H9 (cell line): ENCODE results near the gene IMPDH1. TPM values are rescaled to one million over a fixed set of nuclear protein-coding genes. Genes with fewer than 3 reads are reported as not detected.

Experiments
- DNase-seq: peaks from one replicate; pipeline ENCODE4 v3.0.0-alpha.2; 2017
- H2AFZ ChIP-seq: one replicate; pipeline ENCODE4 v1.6.1; 2013; ENCODE audit warnings: mild to moderate bottlenecking, low read length, control low read depth, moderate library complexity
- H2AK5ac ChIP-seq: 2 replicates; pipeline ENCODE4 v1.6.1; 2013; ENCODE audit warnings: low read length, control low read depth, mixed read lengths; ENCODE audit not compliant: insufficient read length
- H2BK120ac ChIP-seq: one replicate; pipeline ENCODE4 v1.6.1; 2013; ENCODE audit warnings: low read depth, mild to moderate bottlenecking, low read length, control low read depth, inconsistent platforms; ENCODE audit not compliant: poor library complexity, severe bottlenecking
- H2BK12ac ChIP-seq: 2 replicates; pipeline ENCODE4 v1.6.1; 2013; ENCODE audit warnings: low read length, control low read depth, mixed read lengths, low read depth; ENCODE audit not compliant: insufficient read length
- H2BK15ac ChIP-seq: 2 replicates; pipeline ENCODE4 v1.6.1; 2013; ENCODE audit warnings: low read depth, low read length, control low read depth
- H2BK20ac ChIP-seq: one replicate; pipeline ENCODE4 v1.6.1; 2013; ENCODE audit warnings: low read depth, mild to moderate bottlenecking, low read length, control low read depth, inconsistent platforms; ENCODE audit not compliant: poor library complexity, severe bottlenecking
- H2BK5ac ChIP-seq: 2 replicates; pipeline ENCODE4 v1.6.1; 2013; ENCODE audit warnings: low read length, control low read depth, mixed read lengths; ENCODE audit not compliant: insufficient read length
- H3K14ac ChIP-seq: 2 replicates; pipeline ENCODE4 v1.6.1; 2013; ENCODE audit warnings: low read length, control low read depth; ENCODE audit not compliant: insufficient read depth
- H3K18ac ChIP-seq: 2 replicates; pipeline ENCODE4 v1.6.1; 2013; ENCODE audit warnings: low read depth, mild to moderate bottlenecking, mixed read lengths, low read length, control low read depth; ENCODE audit not compliant: insufficient read length
- H3K23ac ChIP-seq: 2 replicates; pipeline ENCODE4 v1.6.1; 2013; ENCODE audit warnings: low read length, control low read depth, mixed read lengths, low read depth; ENCODE audit not compliant: insufficient read length
- H3K23me2 ChIP-seq: 2 replicates; pipeline ENCODE4 v1.6.1; 2013; ENCODE audit warnings: low read depth, mild to moderate bottlenecking, mixed read lengths, low read length, control low read depth; ENCODE audit not compliant: insufficient read length, poor library complexity, severe bottlenecking
- H3K27ac ChIP-seq: 2 replicates; pipeline ENCODE4 v1.5.1; 2013; ENCODE audit warnings: low read length, control low read depth, mixed read lengths, low read depth; ENCODE audit not compliant: insufficient read length
- H3K27me3 ChIP-seq: 2 replicates; pipeline ENCODE4 v1.6.1; 2013; ENCODE audit warnings: low read length, control low read depth, inconsistent platforms; ENCODE audit not compliant: insufficient read depth
- H3K4ac ChIP-seq: 2 replicates; pipeline ENCODE4 v1.6.1; 2013; ENCODE audit warnings: low read depth, mild to moderate bottlenecking, control low read depth, inconsistent platforms, low read length, moderate library complexity
- H3K4me1 ChIP-seq: 2 replicates; pipeline ENCODE4 v1.6.1; 2013; ENCODE audit warnings: low read length, control low read depth, inconsistent platforms; ENCODE audit not compliant: insufficient read depth
- H3K4me2 ChIP-seq: 2 replicates; pipeline ENCODE4 v1.6.1; 2013; ENCODE audit warnings: low read length, control low read depth, mixed read lengths; ENCODE audit not compliant: insufficient read length, insufficient read depth
- H3K56ac ChIP-seq: 2 replicates; pipeline ENCODE4 v1.6.1; 2013; ENCODE audit warnings: low read depth, mild to moderate bottlenecking, mixed read lengths, low read length, control low read depth; ENCODE audit not compliant: insufficient read length
- H3K79me1 ChIP-seq: 2 replicates; pipeline ENCODE4 v1.6.1; 2013; ENCODE audit warnings: low read depth, mild to moderate bottlenecking, moderate library complexity, low read length, control low read depth, inconsistent platforms; ENCODE audit not compliant: insufficient read depth, poor library complexity, severe bottlenecking
- H3K79me2 ChIP-seq: 2 replicates; pipeline ENCODE4 v1.6.1; 2013; ENCODE audit warnings: low read length, control low read depth, inconsistent platforms; ENCODE audit not compliant: insufficient read depth
- H3K9ac ChIP-seq: 2 replicates; pipeline ENCODE4 v1.6.1; 2013; ENCODE audit warnings: low read length, control low read depth, mixed read lengths; ENCODE audit not compliant: insufficient read length; ENCODE audit errors: extremely low read depth
- H3K9me3 ChIP-seq: one replicate; pipeline ENCODE4 v1.6.1; 2013; ENCODE audit warnings: low read depth, low read length, inconsistent platforms; ENCODE audit not compliant: control insufficient read depth
- H3T11ph ChIP-seq: one replicate; pipeline ENCODE4 v1.6.1; 2013; ENCODE audit warnings: mild to moderate bottlenecking, low read length, control low read depth, inconsistent platforms
- H4K20me1 ChIP-seq: one replicate; pipeline ENCODE4 v1.6.1; 2013; ENCODE audit not compliant: control insufficient read depth, insufficient read length, insufficient read depth
- H4K5ac ChIP-seq: 2 replicates; pipeline ENCODE4 v1.6.1; 2013; ENCODE audit warnings: low read depth, mild to moderate bottlenecking, mixed read lengths, low read length, control low read depth; ENCODE audit not compliant: insufficient read length
- H4K8ac ChIP-seq: replicated peaks from 2 replicates; pipeline ENCODE4 v1.6.1; 2013; ENCODE audit warnings: low read length, control low read depth, mixed read lengths, low read depth; ENCODE audit not compliant: insufficient read length
- H4K91ac ChIP-seq: 2 replicates; pipeline ENCODE4 v1.6.1; 2013; ENCODE audit warnings: low read depth, mild to moderate bottlenecking, moderate library complexity, mixed read lengths, low read length, control low read depth; ENCODE audit not compliant: insufficient read length
- H3K27ac Mint-ChIP-seq, 3 experiments: 2 replicates in 2 of 3; 3 replicates in 1 of 3; pipeline ENCODE4 v1.8.0; 2020 to 2021; ENCODE audit warnings: mixed read lengths in 3 of 3, mild to moderate bottlenecking in 1 of 3, moderate library complexity in 1 of 3
- H3K27me3 Mint-ChIP-seq: 2 replicates; pipeline ENCODE4 v1.8.0; 2021; ENCODE audit warnings: low read depth, mild to moderate bottlenecking, moderate library complexity, mixed read lengths
- H3K36me3 Mint-ChIP-seq, 3 experiments: 2 replicates in 2 of 3; 3 replicates in 1 of 3; pipeline ENCODE4 v1.8.0; 2020 to 2021; ENCODE audit warnings: low read depth in 3 of 3, mixed read lengths in 3 of 3; ENCODE audit not compliant: insufficient read depth in 1 of 3
- H3K4me1 Mint-ChIP-seq, 2 experiments: 2 replicates each; pipeline ENCODE4 v1.8.0; 2020; ENCODE audit warnings: mixed read lengths in 2 of 2
- H3K4me3 Mint-ChIP-seq, 2 experiments: 2 replicates in 1 of 2; 3 replicates in 1 of 2; pipeline ENCODE4 v1.8.0; 2020 to 2021; ENCODE audit warnings: mild to moderate bottlenecking in 2 of 2, mixed read lengths in 2 of 2, moderate library complexity in 1 of 2
- H3K9me3 Mint-ChIP-seq, 2 experiments: 2 replicates in 1 of 2; 3 replicates in 1 of 2; pipeline ENCODE4 v1.8.0; 2020; ENCODE audit warnings: mild to moderate bottlenecking in 2 of 2, mixed read lengths in 2 of 2, moderate library complexity in 1 of 2
- CTCF ChIP-seq: fragments of 200-600 bp; sonication (generic); conservative IDR thresholded peaks from 3 replicates; pipeline ENCODE4 v1.8.0; 2021; ENCODE audit warnings: antibody characterized with exemption, mild to moderate bottlenecking
- WGBS: extraction: QIAGEN DNeasy Blood & Tissue Kit; methylation state at CpG from one replicate; pipeline ENCODE4 v1.1.7; 2013; ENCODE audit warnings: missing lambda C conversion rate, low lambda C conversion rate, mixed read lengths; ENCODE audit not compliant: insufficient read length; ENCODE audit errors: extremely low coverage; 5-methylcytosine and 5-hydroxymethylcytosine counted together
- total RNA-seq: library from RNA; stranded (reverse); gene quantifications from 2 replicates; pipeline ENCODE4 v1.2.1, GENCODE V29; 2021

IMPDH1 gene
- total RNA-seq, 1 experiment from 2014 or later: 35.2 TPM

GRCh38 chr7:128446306-128446705 is 36.5 kb upstream of the IMPDH1 start:
- H2BK20ac ChIP-seq: no peak overlapping the region
- no peak overlapping the region for H2BK120ac ChIP-seq
- no peak overlapping the region for H4K8ac ChIP-seq
- DNase-seq: no peak
- no peaks in the 10 kb centered on the region for H3K36me3 Mint-ChIP-seq
- H3K4ac ChIP-seq: no peak overlapping the region
- H3K9ac ChIP-seq: no peak overlapping the region
- H2AFZ ChIP-seq: no peak overlapping the region
- H4K5ac ChIP-seq: no peak overlapping the region
- no peak overlapping the region for H3K27ac ChIP-seq
- peaks cover 0 to 5% of the 10 kb centered on the region in 2 experiments; a peak in 2 of 4 replicates for H3K4me1 Mint-ChIP-seq
- no peak overlapping the region for H3K4me2 ChIP-seq
- H2BK5ac ChIP-seq: no peak overlapping the region
- no peaks in the 10 kb centered on the region for H3K79me1 ChIP-seq
- WGBS: no CpG with 5 or more reads among the region's 5 CpGs
- H3K9me3 ChIP-seq: no peaks in the 10 kb centered on the region
- no peaks in the 10 kb centered on the region for H3K9me3 Mint-ChIP-seq
- H3K27me3 ChIP-seq: no peaks in the 10 kb centered on the region
- H3K23ac ChIP-seq: no peak overlapping the region
- H2BK12ac ChIP-seq: no peak overlapping the region
- no peak overlapping the region for H2BK15ac ChIP-seq
- no peak overlapping the region; the same call in 1 of the 2 replicates for H3K14ac ChIP-seq
- H3K56ac ChIP-seq: no peak overlapping the region
- no peak overlapping the region for H2AK5ac ChIP-seq
- H3K4me1 ChIP-seq: no peaks in the 10 kb centered on the region
- H4K20me1 ChIP-seq: no peaks in the 10 kb centered on the region
- no peaks in the 10 kb centered on the region for H3K79me2 ChIP-seq
- H3T11ph ChIP-seq: no peak overlapping the region
- no peak overlapping the region for H4K91ac ChIP-seq
- H3K27me3 Mint-ChIP-seq: peaks cover 11% of the 10 kb centered on the region
- no peak overlapping the region for H3K18ac ChIP-seq
- no peak overlapping the region for H3K27ac Mint-ChIP-seq
- H3K4me3 Mint-ChIP-seq: no peak overlapping the region
- H3K23me2 ChIP-seq: no peaks in the 10 kb centered on the region
- TF ChIP-seq CTCF: no peak
